ENCODE measurements around the gene GPR84. TPM values are rescaled to one million over a fixed set of nuclear protein-coding genes. Genes with fewer than 3 reads are reported as not detected.

GPR84 gene
- total and polyA plus RNA-seq, 2 of the 13 experiments (the other 11 are each of a cell fraction or from before 2014, with no cell fraction given): not detected

DNA sequence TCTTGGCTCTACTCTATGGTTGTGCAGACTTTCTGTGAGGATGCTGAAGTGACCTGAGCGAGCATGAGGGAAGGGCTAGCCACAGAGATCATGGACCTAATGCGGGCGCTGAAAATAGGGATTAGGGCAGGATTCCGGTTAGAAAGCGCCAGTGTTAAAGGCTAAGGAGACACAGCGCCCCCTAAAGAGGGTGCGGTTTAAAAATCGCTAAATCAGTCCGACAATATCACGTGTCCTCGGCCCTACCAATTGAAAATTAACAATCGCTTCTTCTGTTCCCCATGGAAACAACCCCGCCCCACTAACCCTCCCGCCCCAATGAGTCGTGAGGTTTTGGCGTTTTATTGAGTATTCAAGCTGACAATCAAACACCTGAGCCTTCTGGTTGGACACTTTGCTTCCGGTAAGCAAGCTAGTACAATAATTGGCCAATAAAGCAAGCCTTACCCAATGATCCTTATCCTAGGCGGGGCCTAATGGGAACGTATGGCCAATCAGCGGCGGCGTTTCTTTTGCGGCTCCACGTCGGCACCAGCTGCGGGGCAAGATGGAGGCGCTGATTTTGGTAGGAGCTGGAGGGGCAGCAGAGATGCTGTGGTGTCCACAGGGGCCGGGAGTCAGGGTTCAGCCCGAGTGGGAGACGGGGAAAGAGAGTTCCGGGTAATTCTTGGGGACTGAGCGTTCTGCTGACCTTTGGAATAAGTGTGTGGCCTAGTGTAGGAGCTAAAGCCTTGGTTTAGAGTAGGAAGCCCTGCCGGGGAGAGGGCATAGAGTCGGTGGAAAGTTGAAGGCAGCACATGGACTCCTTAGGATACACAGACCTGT, 39.5 kb downstream of the GPR84 start, which contains the start of gene COPZ1 (continued):
- TF ChIP-seq ZNF180 (CRISPR knock-in tag; IDR thresholded peaks at IDR 0.05; ENCODE audit: borderline replicate concordance, low read depth): no peak
- TF ChIP-seq HDAC1 (CRISPR knock-in tag; IDR thresholded peaks at IDR 0.05): no peak
- peak; percentile 68 for TF ChIP-seq RBM22 (optimal IDR thresholded peaks at IDR 0.05; ENCODE audit: low read length)
- 0 out of 2 replicates have a peak, but pooled peaks have one; percentile 8 for TF ChIP-seq MYPOP (CRISPR knock-in tag; IDR thresholded peaks at IDR 0.05)
- no peak; the same call in 1 of the 2 replicates for TF ChIP-seq NCOA2 (CRISPR knock-in tag; IDR thresholded peaks at IDR 0.05)
- peak; percentile 83 for TF ChIP-seq SP4 (CRISPR knock-in tag; IDR thresholded peaks at IDR 0.05)
- no peak; the same call in none of the 2 replicates for TF ChIP-seq ELF3 (CRISPR knock-in tag; IDR thresholded peaks at IDR 0.05)
- peak; percentile 89 for TF ChIP-seq ASH2L (IDR thresholded peaks at IDR 0.05; ENCODE audit: insufficient read length, low read depth, low read length)
- peak; percentile 74 for TF ChIP-seq THAP11 (CRISPR knock-in tag; IDR thresholded peaks at IDR 0.05)
- peak; percentile 27; the same call in 1 of the 2 replicates for TF ChIP-seq NCOR1 (IDR thresholded peaks at IDR 0.05; ENCODE audit: borderline replicate concordance, low read length)
- 0 out of 2 replicates have a peak, but pooled peaks have one; percentile 33 for TF ChIP-seq PCBP1 (IDR thresholded peaks at IDR 0.05; ENCODE audit: borderline replicate concordance, low read depth, low read length)
- 0 out of 2 replicates have a peak, but pooled peaks have one; percentile 17 for TF ChIP-seq CEBPG (CRISPR knock-in tag; IDR thresholded peaks at IDR 0.05)
- peak; percentile 52; the same call in 1 of the 2 replicates for TF ChIP-seq SATB2 (CRISPR knock-in tag; IDR thresholded peaks at IDR 0.05)
- TF ChIP-seq ZNF883 (CRISPR knock-in tag; IDR thresholded peaks at IDR 0.05; ENCODE audit: not compliant biosample characterization): no peak
- 0 out of 2 replicates have a peak, but pooled peaks have one; percentile 15 for TF ChIP-seq ZNF770 (CRISPR knock-in tag; IDR thresholded peaks at IDR 0.05)
- TF ChIP-seq KAT7 (CRISPR knock-in tag; IDR thresholded peaks at IDR 0.05; ENCODE audit: borderline replicate concordance): no peak; the same call in 1 of the 2 replicates
- TF ChIP-seq CREB1 (IDR thresholded peaks at IDR 0.05): peak; percentile 87
- peak; percentile 95 for TF ChIP-seq CREB1 (CRISPR knock-in tag; IDR thresholded peaks at IDR 0.05)
- 0 out of 2 replicates have a peak, but pooled peaks have one; percentile 43 for TF ChIP-seq RNF219 (CRISPR knock-in tag; IDR thresholded peaks at IDR 0.05)
- TF ChIP-seq ZFX (CRISPR knock-in tag; IDR thresholded peaks at IDR 0.05; ENCODE audit: low read depth): peak; percentile 98
- TF ChIP-seq ZNF431 (CRISPR knock-in tag; IDR thresholded peaks at IDR 0.05; ENCODE audit: borderline replicate concordance, low read depth): no peak
- TF ChIP-seq KLF9 (CRISPR knock-in tag; IDR thresholded peaks at IDR 0.05; ENCODE audit: low read depth): peak; percentile 33; the same call in 1 of the 2 replicates
- peak; percentile 76 for TF ChIP-seq KAT8 (CRISPR knock-in tag; IDR thresholded peaks at IDR 0.05)
- peak; percentile 63; the same call in 1 of the 2 replicates for TF ChIP-seq FOXK1 (CRISPR knock-in tag; IDR thresholded peaks at IDR 0.05; ENCODE audit: borderline replicate concordance, low read depth)
- no peak for TF ChIP-seq HMGA1 (CRISPR knock-in tag; conservative IDR thresholded peaks at IDR 0.05)
- TF ChIP-seq GATA4 (IDR thresholded peaks at IDR 0.05; ENCODE audit: borderline replicate concordance, low read depth): 0 out of 2 replicates have a peak, but pooled peaks have one; percentile 25
